ENCODE data around the gene MACROH2A1.

GRCh38 chr5:135433681-135434426 is 34.8 kb upstream of the MACROH2A1 start:
- TF ChIP-seq JUN (IDR thresholded peaks at IDR 0.05; ENCODE audit: borderline replicate concordance, low read depth, low read length) = no peak
- no peak for TF ChIP-seq JUN (CRISPR knock-in tag; IDR thresholded peaks at IDR 0.05; ENCODE audit: borderline replicate concordance)
- TF ChIP-seq SOX6 (IDR thresholded peaks at IDR 0.05) = no peak
- no peak for TF ChIP-seq POLR2A (conservative IDR thresholded peaks at IDR 0.05)

All from K562 (cell line).